Esophagus muscularis mucosa (tissue), 4 donors: ENCODE results near the gene IL15RA.

Source experiments
- CTCF ChIP-seq, 3 experiments: fragments of 200-600 bp in 2 of 3; fragments of 450-650 bp in 1 of 3; sonication (generic) in 2 of 3; IDR thresholded peaks; one replicate each; pipeline ENCODE4 v1.5.1; 2017 to 2019; ENCODE audit warnings: antibody characterized with exemption in 3 of 3, mild to moderate bottlenecking in 2 of 3, moderate library complexity in 1 of 3
- EP300 ChIP-seq: sonication (generic); formaldehyde crosslinking; IDR thresholded peaks from one replicate; pipeline ENCODE4 v1.6.1; 2017; ENCODE audit warnings: antibody characterized with exemption
- POLR2A ChIP-seq: fragments of 450-650 bp; IDR thresholded peaks from one replicate; pipeline ENCODE4 v1.6.1; 2017; ENCODE audit warnings: antibody characterized with exemption, moderate library complexity, mild to moderate bottlenecking, low read depth

GRCh38 chr10:5948208-5948585 is 29.1 kb downstream of the IL15RA start:
- no peak for TF ChIP-seq POLR2A
- no peak for TF ChIP-seq CTCF (IDR thresholded peaks at IDR 0.05)
- no peak for TF ChIP-seq EP300
